Measurements from ENCODE around the gene PALS2.

DNA sequence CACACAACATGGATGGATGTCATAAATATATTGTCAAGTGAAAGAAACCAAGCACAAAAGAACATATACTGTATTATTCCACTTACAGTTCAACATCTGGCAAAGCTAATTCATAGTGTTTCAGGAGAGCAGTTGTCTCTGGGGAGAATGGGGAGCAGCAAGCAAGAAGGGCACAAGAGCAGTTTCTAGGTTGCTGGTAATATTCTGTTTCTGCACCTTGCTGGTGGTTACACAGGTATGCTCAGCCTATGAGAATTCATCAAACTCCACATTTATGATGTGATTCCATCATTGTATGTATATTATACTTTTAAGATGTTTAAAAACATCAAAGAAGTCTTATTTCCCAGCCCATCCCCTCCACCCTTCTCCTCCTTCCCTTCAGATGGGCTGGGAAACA, 18.1 kb upstream of the PALS2 start:
- no peak for TF ChIP-seq GATA2 (IDR thresholded peaks at IDR 0.05; ENCODE audit: low read depth, low read length)
- no peak for TF ChIP-seq GATA3 (IDR thresholded peaks at IDR 0.05; ENCODE audit: low read depth, low read length)

Measured in SH-SY5Y (cell line).